ENCODE results near the gene OSBP2.
"Not testable (repeated sequence)": the region's sequence is repeated elsewhere in the genome, so short reads cannot be mapped to it uniquely, and the experiment has no call there.

OSBP2 gene

DNA sequence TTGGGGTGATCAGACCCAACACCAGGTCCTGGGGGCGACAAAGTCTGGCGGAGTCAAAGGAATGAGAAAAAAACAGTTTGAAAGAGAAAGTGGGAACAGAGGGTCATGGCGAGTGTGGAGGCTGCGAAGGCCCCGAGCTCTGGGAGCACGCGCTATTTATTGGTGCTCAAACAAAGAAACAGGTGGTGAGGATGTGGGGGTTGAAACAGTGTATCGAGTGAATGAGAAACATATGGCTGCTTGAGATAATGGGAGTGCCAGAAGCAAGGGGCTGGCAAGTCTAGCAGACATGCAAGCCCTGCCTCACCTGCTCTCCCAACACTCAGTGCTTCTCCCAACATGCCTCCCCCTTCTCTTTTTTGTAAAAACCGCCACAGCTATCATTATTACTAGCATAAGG, 19.2 kb upstream of the OSBP2 start:
- Histone ChIP-seq H3K27ac (no peak overlapping the region), H3K79me2 (no peaks in the 10 kb centered on the region), H3K4me1 (no peaks in the 10 kb centered on the region), H3K4me3 (ENCODE audit: low read depth, low read length) (no peak overlapping the region), H2AFZ (no peak overlapping the region), H3K9me3 (ENCODE audit: control insufficient read depth, low read length) (no peaks in the 10 kb centered on the region), H3K36me3 (ENCODE audit: control insufficient read depth, insufficient read depth, low read length) (no peaks in the 10 kb centered on the region), H3K4me2 (ENCODE audit: low read length) (no peak overlapping the region), H3K9ac (no peak overlapping the region), H3K27me3 (ENCODE audit: control insufficient read depth, insufficient read depth, low read length) (no peaks in the 10 kb centered on the region)
- TF ChIP-seq, protein P1, sequence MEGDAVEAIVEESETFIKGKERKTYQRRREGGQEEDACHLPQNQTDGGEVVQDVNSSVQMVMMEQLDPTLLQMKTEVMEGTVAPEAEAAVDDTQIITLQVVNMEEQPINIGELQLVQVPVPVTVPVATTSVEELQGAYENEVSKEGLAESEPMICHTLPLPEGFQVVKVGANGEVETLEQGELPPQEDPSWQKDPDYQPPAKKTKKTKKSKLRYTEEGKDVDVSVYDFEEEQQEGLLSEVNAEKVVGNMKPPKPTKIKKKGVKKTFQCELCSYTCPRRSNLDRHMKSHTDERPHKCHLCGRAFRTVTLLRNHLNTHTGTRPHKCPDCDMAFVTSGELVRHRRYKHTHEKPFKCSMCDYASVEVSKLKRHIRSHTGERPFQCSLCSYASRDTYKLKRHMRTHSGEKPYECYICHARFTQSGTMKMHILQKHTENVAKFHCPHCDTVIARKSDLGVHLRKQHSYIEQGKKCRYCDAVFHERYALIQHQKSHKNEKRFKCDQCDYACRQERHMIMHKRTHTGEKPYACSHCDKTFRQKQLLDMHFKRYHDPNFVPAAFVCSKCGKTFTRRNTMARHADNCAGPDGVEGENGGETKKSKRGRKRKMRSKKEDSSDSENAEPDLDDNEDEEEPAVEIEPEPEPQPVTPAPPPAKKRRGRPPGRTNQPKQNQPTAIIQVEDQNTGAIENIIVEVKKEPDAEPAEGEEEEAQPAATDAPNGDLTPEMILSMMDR (IDR thresholded peaks at IDR 0.05) = no peak

DNA sequence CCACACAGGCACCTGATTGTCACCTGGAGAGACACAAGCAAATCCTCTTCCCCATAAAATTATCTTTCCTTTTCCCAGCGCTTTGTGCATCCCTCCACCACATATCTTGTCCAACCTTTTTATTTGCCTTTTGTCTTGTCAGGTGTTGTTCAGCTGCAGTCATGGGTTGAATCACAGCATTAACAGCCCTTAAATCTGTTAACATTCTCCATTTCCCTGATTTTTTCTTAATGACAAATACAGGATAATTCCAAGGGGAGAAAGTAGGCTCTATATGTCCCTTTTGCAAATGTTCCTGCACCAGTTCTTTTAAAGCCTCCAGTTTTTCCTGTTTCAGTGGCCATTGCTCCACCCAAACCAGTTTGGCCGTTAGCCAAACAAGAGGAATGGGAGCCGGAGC, 18.1 kb upstream of the OSBP2 start:
- not testable (repeated sequence) for H2AFZ ChIP-seq; H3K79me2 ChIP-seq; H3K36me3 ChIP-seq (ENCODE audit: control insufficient read depth, insufficient read depth, low read length); H3K4me1 ChIP-seq; H3K4me3 ChIP-seq (ENCODE audit: low read depth, low read length); H3K4me2 ChIP-seq (ENCODE audit: low read length); H3K9me3 ChIP-seq (ENCODE audit: control insufficient read depth, low read length); H3K9ac ChIP-seq; H3K27me3 ChIP-seq (ENCODE audit: control insufficient read depth, insufficient read depth, low read length); H3K27ac ChIP-seq

DNA sequence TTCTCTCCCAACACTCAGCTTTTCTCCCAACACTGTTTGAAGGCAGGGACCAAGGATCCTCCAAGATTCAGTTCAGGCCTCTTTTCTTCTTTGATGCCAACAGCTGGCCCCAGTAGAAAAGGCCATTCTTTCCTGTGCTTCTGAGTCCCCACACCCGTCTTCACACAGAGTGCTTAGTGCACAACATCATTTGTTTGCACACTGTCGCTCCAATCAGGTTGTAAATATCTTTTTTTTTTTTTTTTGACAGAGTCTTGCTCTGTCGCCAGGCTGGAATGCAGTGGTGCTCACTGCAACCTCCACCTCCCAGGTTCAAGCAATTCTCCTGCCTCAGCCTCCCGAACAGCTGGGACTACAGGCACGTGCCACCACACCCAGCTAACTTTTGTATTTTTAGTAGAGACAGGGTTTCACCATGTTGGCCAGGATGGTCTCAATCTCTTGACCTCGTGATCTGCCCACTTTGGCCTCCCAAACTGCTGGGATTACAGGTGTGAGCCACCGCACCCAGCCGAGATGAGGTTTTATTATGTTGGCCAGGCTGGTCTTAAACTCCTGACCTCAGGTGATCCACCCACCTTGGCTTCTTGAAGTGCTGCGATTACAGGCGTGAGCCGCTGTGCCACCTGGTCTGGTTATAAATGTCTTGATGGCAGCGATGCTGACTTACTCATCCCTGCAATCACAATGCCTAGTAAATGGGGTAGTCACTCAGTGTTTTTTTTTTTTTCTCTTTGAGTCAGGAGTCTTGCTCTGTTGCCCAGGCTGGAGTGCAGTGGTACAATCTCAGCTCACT, 14.6 kb upstream of the OSBP2 start:
- not testable (repeated sequence) for H3K4me1 ChIP-seq; H3K79me2 ChIP-seq; H2AFZ ChIP-seq; H3K27me3 ChIP-seq (ENCODE audit: control insufficient read depth, insufficient read depth, low read length); H3K4me3 ChIP-seq (ENCODE audit: low read depth, low read length); H3K9me3 ChIP-seq (ENCODE audit: control insufficient read depth, low read length); H3K9ac ChIP-seq; H3K27ac ChIP-seq; H3K36me3 ChIP-seq (ENCODE audit: control insufficient read depth, insufficient read depth, low read length); H3K4me2 ChIP-seq (ENCODE audit: low read length)

DNA sequence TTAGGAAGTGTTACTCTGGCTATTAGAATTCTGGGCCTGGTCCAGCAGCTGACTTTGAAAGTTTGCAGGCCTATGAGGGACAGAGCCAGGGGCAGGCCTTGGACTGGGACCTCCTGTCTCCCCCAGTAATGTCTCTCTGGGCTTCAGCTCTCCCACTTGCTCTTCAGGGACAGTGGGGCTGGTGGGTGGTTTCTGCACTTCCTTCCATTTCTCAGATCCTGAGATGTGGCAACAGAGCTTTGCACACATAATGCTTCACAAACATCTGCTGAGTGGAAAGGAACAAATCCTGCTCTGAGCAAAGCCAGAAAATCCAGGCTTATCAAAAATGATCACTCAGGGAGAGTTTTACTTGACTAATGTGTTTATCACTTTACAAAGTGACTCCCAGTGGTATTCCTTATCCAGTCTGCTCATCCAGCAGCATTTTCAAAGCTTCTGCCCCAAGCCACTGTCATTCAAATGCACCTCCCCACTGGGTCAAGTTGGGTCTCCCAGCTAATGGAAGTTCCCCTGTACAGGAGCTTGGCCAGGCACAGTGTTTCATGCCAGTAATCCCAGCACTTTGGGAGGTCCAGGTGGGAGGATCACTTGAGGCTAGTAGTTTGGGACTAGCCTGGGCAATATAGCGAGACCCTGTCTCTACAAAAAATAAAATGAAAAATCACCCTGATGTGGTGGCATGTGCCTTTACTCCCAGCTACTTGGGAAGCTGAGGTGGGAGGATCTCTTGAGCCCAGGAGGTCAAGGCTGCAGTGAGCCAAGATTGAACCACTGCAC, 13.5 kb upstream of the OSBP2 start:
- Histone ChIP-seq H3K4me3 (ENCODE audit: low read depth, low read length) (no peak overlapping the region), H3K79me2 (no peaks in the 10 kb centered on the region), H2AFZ (no peak overlapping the region), H3K4me1 (no peaks in the 10 kb centered on the region), H3K9ac (no peak overlapping the region), H3K4me2 (ENCODE audit: low read length) (no peak overlapping the region), H3K9me3 (ENCODE audit: control insufficient read depth, low read length) (no peaks in the 10 kb centered on the region), H3K36me3 (ENCODE audit: control insufficient read depth, insufficient read depth, low read length) (no peaks in the 10 kb centered on the region), H3K27me3 (ENCODE audit: control insufficient read depth, insufficient read depth, low read length) (no peaks in the 10 kb centered on the region), H3K27ac (no peak overlapping the region)
- TF ChIP-seq, protein P1 (IDR thresholded peaks at IDR 0.05) = no peak

DNA sequence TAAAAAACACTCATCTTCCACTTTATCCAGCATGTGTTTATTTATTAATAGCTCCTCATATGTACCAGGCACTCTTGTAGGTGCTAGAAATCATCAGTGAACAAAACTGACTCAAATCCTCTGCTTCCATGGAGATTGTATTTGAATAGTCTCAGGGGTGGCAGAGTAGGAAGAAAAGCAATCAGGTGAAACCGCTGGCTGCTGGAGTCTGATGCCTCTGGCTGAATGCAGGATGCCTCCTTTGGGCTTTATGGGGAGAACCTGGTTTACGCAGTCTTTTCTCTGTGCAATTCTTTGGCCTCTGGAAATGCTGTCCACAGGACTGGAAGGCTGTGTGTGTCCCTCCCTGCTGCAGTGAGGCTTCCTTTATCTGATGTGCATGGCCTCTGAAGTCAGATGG, 12.8 kb upstream of the OSBP2 start:
- H3K4me1 ChIP-seq = no peaks in the 10 kb centered on the region
- H3K79me2 ChIP-seq = no peaks in the 10 kb centered on the region
- TF ChIP-seq, protein P1 (IDR thresholded peaks at IDR 0.05) = no peak

More for the DNA sequence above, 12.8 kb upstream of the OSBP2 start:
- no peak overlapping the region for H2AFZ ChIP-seq
- no peak overlapping the region for H3K4me2 ChIP-seq (ENCODE audit: low read length)
- H3K4me3 ChIP-seq (ENCODE audit: low read depth, low read length) = no peak overlapping the region
- H3K27ac ChIP-seq = no peak overlapping the region
- no peaks in the 10 kb centered on the region for H3K27me3 ChIP-seq (ENCODE audit: control insufficient read depth, insufficient read depth, low read length)
- no peaks in the 10 kb centered on the region for H3K36me3 ChIP-seq (ENCODE audit: control insufficient read depth, insufficient read depth, low read length)
- no peak overlapping the region for H3K9ac ChIP-seq
- no peaks in the 10 kb centered on the region for H3K9me3 ChIP-seq (ENCODE audit: control insufficient read depth, low read length)
